Left hindlimb (tissue), 1 donor: ENCODE measurements around the gene IFRD1.

ENCODE experiments used
- DNase-seq: peaks from one replicate; pipeline ENCODE4 v3.0.0-alpha.2; 2018

Gene IFRD1

GRCh38 chr7:112449902-112450806 lies at the start of gene IFRD1:
Gene IFRD1 (plus strand): TSS chr7:112450460. CDS start chr7:112450689, 229 bp downstream.
- DNase-seq = peak; percentile 98

- no peak for DNase-seq
Measured at GRCh38 chr7:112404321-112404720, 45.9 kb upstream of the IFRD1 start.

DNA sequence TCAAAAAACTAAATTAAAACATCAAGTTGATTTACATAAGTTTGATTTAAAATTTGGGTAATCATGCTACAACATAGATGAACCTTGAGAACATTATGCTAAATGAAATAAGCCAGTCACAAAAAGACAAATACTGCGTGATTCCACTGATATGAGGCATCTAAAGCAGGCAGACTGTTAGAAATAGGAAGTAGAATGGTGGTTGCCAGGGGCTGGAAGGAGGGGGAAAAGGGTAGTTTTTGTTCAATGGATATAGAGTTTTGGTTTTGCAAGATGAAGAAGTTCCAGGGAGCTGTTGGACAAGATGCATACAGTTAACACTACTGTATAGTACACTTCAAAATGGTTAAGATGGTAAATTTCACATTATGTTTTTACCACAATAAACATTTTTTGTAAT lies 45.0 kb upstream of the IFRD1 start:
- DNase-seq = no peak

DNA sequence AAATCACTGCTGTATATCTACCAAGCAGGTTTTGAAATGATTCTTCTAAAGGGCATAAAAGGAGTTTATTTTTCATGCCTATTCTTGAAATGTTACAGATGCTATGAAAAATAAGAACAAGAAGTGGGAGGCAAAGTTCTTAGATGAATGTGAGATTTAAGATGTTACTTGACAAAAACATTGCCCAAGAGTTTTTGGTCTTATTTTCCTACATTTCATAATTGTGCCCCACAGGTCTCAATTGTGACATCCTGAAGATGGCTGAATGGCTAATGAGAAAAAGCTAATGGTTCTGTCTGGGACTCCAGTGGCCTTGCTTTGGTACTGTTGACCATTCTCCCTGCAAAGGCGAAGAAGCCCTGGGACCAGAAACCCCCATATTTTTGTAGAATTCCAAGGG lies 43.0 kb upstream of the IFRD1 start:
- no peak for DNase-seq

DNA sequence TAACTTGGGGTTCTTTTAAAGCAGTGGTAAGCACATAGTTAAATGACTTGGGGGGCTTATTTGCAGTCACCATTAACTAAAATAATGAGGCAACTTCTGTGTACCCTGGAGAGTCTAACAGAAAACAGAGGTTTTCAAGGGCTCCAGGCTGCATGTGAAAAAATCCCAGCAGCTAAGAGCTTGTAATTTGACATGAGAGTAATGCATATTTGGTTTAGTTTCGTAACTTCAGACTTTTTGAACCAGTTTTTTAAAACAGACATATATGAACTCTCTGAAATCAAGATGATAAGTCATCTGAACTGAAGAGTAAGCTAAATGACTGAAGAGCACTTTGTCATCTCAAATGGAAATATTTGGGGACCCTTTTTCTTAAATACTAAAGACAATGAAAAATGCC lies 40.2 kb upstream of the IFRD1 start:
- no peak for DNase-seq

DNA sequence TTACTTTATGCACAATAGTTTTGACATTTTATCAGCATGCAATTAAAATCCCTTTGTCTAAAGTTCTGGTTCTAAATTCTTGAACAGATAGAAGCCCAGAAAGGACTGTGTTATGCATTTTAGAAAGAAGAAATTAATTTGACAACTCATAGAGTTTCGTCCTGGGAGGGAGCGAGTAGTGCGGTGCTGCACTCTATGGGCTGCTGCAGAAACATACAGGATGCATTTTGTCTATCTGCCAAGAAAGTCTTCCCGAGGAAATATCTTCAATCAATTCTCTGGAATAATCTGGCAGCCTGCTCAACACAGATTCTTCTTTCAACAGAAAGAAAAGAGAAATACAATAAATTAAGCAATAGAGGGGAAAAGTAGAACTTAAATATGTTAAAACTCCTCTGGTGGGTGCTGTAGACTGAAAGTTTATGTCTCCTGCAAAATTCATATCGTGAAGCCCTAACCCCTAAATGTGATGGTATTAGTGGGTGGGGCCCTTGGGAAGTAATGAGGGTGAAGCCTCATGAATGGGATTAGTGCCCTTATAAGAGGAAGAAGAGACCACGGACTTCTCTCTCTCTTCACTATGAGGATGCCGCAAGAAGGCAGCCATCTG lies 39.0 kb upstream of the IFRD1 start:
- DNase-seq = no peak

- DNase-seq = no peak
Measured at GRCh38 chr7:112414855-112415490, 35.3 kb upstream of the IFRD1 start.

DNA sequence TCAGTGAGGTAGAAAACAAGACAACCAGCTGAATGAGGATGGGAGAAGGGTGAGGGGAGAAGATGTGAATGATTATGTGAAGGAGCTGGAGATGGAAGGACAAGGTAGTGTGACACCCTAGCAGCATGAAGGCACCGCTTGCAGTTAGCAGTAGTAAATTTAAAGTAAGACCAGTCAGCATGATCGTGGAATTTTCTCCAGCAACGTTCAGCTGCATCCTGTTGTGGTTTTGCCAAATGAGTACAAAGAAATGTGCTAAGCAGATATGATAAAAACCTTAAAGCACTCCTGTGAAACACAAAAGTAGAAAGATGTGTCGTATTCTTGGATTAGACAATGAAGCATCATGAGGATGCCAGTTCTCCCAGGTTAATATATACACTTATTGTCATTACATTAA lies 34.1 kb upstream of the IFRD1 start:
- DNase-seq = no peak

GRCh38 chr7:112419543-112420130 lies 30.6 kb upstream of the IFRD1 start:
- no peak for DNase-seq

DNA sequence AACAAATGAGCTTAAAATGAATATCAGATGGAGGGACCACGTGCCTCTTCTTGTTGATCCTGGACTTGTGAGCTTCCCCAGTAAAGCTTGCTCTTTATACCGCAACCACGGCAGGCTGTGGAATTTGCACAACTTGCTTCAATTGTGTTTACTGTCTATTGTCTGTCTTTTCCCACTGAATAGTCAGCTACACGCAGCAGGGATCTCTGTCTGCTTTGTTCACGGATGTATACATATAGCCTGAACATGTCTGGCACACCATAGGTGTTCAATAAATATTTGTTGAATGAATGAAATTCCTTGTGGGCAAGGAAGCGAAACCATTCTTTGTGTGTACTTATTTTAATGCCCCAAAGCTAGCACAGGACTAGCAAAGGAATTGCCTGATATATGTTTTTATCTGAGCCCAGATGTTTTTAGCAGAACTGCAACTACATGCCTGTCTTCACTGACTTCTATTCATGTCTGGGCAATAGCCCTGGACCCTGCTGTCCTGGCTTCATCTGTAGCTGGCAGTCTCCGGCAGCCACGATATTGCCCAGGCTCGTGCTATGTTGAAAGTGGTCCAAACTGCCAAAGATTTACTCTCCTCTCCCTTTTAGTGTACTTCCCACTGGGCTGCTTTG lies 29.9 kb upstream of the IFRD1 start:
- DNase-seq = no peak

DNA sequence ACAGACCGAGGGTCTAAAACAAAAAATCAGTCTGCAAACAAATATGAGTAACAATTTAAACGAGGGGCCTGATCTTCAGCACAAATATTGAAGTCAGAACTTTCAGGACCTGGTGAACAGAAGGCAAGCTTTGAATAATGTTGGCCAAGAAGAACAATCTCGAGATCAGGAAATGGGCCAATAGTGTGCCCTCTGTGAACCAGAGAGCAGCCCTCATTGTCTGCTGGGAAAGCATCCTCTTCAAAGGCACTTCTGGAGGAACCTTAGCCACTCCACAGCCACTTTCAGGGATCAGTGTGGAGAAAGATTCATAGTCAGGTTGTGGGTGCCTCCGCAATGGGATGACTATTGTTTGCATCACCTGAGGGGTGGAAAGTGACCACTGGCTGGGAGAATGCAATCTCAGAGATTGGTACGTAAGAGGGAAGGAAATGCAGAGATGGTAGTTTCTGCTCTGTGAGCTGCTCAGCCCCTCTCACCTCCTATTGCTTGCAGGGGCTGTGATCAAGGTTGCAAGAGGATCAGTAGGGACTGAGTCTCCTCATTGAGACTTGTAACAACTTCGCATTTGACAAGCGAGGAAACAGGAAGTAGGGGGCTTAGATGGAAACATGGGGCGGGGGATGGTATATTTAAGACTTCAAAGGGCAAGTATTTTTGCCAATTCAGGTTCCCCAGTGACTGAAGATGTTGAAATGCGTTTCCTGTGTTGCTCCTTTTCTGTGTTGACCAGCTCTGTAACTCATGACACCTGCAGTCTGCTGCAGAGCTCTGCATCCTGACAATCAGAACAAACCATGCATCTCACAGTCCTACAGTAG lies 28.4 kb upstream of the IFRD1 start:
- DNase-seq = no peak

- DNase-seq = peak; percentile 44
Measured at GRCh38 chr7:112422842-112423496, 27.3 kb upstream of the IFRD1 start.

- DNase-seq = no peak
Measured at GRCh38 chr7:112423987-112424386, 26.3 kb upstream of the IFRD1 start.

DNA sequence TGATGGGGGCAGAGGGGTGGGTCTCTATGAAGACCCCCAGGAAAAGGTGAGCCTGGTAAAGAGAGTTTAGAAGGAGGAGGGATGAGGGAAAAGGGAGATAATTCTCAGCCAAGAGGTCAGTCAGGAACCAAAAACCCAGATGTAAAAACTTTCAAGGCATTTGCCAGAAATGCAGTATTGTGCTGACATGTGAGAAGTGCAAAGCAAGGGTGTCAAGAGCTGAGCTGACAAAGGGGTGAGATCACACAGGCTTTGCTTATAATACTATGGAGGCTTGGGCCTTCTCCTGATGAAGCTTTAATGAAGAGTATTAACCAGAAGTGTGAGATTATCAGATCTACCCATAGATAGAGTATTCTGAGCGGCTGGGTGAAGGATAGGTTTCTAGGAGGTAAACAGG lies 22.3 kb upstream of the IFRD1 start:
- DNase-seq = no peak

GRCh38 chr7:112428715-112429114 lies 21.5 kb upstream of the IFRD1 start:
- DNase-seq = no peak

DNA sequence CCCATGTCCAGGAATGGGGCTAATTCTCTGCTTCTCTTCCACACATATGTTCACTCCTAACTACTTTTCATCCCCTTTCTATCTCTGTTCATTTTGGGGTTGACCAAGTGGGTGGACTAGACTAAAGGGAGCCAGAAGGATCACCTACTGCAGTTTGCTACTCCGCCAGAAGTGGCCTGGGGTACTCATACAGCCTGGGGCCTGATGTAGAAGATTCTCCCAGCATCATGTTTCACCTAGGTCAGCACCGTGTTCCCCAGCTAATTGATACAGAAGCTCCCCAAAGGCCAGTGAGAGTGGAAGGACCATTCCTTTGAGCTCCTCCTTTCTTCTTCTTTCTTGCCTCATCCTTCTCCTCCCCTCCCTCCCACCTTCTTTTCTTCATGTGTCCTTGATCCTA lies 19.6 kb upstream of the IFRD1 start:
- no peak for DNase-seq

GRCh38 chr7:112431803-112432202 lies 18.5 kb upstream of the IFRD1 start:
- no peak for DNase-seq

GRCh38 chr7:112433289-112433688 lies 17.0 kb upstream of the IFRD1 start:
- DNase-seq = no peak

GRCh38 chr7:112437072-112437471 lies 13.2 kb upstream of the IFRD1 start:
- no peak for DNase-seq

DNA sequence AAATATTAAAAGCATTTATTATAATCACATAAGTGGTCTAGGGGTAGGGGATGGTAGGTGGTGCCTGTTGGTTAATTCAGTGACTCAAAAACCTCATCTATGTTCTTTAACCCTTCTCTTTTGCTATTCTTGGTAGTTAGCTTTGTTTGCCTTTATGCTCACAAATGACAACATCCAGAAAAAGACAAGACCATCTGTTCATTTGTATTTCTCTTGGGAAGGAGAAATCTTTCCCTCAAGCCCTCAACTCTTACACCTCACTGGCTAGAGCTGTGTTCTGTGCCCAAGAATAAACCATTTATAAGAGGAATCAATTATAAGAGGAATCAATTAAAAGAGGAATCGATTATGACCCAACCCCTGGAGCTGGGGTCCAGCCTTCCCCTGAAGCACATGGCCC lies 10.8 kb upstream of the IFRD1 start:
- no peak for DNase-seq

DNA sequence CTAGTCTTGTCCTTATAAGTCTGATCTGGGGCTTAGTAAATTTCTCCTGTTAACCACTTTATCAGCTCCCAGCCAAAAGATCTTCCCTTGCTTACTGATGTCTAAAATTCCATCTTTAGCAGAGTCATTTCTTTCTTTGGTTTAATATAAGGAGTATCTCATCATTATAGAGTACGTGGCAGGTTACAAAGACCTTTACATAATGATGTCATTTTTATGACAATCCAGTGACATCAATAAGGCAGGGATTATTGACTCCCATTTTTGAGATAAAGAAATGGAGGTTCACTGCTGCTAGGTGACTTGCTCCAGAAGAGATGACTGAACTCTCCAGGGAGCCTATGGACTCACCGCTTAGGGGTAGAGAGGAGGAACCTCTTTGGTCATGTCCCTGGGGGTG lies 8.1 kb upstream of the IFRD1 start:
- no peak for DNase-seq

GRCh38 chr7:112444505-112444904 lies 5.8 kb upstream of the IFRD1 start:
- DNase-seq = no peak
